NCI-H128 (cell line): ENCODE results near the gene FYB1.

Experiments
- DNase-seq: peaks from one replicate; lab custom pipeline; 2025; ENCODE audit not compliant: unreplicated experiment; lab: John Stamatoyannopoulos, UW

FYB1 gene

DNA sequence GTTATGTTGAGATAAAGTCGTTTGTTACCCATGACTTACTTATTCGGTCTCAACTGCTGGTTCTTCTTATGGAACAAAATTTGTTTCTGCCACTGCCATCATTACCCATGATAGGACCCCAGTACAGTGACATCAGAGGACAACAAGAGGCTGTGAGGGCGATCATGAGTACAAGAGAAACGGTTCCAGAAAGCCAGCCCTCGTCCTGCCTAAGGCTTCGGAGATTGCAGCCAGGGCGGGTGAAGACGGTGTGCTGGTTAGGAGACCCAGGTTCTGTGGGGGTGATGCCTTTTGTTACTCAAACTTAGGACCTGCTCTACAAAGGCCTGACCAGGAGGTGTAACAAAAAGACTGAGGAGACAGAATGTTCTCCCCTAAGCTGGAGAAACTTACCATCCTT lies 10.9 kb downstream of the FYB1 start:
- no peak for DNase-seq

GRCh38 chr5:39207345-39208045 lies 11.9 kb downstream of the FYB1 start:
- DNase-seq = no peak

- no peak for DNase-seq
Measured at GRCh38 chr5:39206630-39207321, 12.6 kb downstream of the FYB1 start.

DNA sequence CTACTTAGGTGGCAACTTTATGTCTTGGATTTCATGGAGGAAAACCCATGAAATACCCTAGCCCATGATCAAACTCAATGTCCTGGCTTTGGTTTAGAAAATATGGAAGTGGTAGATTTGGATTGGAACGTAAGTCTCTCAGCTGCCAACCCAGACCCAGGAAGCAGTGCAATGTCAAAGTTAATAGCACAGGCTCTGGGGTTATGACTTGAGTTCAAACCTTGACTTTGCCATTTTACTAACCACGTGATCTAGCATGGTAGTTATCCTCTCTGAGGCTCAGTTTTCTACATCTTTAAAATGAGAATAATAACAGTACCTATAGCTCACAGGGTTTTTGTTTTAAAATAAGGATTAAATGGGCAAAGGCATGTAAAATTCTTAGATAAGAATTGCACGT lies 13.8 kb downstream of the FYB1 start:
- DNase-seq = no peak

DNA sequence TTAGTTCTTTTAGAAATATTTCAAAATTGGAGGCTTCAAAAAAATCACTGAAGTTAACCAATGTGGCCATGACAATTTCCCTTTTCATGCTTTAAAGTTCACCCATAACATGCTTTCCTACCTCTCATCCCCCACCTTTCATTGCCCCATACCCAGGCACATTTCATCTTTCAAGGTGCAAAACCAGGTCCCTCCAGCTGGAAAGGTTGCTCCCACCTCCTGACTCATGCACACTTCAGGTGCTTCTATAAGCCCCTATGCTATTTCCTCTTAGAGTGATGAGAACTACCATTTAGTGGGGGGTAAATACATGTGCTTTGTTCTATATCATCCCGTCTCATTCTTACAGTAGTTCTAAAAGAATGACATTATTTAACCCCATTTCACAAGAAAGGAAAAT lies 15.4 kb downstream of the FYB1 start:
- no peak for DNase-seq

GRCh38 chr5:39203275-39203922 lies 16.0 kb downstream of the FYB1 start:
- no peak for DNase-seq

- DNase-seq = no peak
Measured at GRCh38 chr5:39202597-39203274, 16.6 kb downstream of the FYB1 start.

DNA sequence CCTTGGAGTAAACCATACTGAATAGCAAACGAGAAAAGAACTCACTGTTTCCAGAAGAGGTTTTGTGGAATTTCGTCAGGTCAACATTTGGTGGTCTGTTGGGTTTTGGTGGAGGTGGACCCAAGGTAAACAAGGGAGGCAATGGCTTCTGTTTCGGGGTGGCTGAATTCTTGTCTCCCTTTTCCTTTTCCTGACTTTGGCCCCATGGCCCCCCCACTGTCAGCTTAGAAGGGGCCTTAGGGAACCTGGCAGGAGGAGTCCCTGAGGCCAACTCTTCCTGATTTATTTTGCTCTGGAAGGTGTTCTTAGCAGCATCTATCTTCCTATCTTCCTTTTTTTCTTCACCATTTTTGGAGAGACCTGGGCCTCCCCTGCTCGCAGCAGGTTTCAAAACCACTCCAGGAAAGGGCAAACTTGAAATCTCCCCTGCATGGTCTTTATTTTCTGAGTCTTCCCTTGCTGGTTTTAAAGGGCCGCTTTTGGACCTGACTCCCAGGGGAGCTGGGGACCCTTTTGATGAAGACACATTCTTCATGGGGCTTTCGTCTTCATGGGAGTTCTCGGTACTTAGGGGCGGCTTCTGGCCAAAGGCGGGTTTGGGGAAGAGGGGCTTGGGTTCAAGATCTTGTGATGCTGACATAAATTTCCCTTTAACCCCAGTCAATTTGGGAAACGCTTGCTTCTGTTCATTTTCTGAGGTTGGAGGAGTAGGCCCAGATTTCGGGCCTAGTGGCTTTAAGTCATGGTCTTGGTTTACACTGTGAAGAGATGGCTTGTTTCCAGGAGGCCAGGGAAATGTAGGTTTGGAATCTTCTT lies 17.4 kb downstream of the FYB1 start:
- no peak for DNase-seq

DNA sequence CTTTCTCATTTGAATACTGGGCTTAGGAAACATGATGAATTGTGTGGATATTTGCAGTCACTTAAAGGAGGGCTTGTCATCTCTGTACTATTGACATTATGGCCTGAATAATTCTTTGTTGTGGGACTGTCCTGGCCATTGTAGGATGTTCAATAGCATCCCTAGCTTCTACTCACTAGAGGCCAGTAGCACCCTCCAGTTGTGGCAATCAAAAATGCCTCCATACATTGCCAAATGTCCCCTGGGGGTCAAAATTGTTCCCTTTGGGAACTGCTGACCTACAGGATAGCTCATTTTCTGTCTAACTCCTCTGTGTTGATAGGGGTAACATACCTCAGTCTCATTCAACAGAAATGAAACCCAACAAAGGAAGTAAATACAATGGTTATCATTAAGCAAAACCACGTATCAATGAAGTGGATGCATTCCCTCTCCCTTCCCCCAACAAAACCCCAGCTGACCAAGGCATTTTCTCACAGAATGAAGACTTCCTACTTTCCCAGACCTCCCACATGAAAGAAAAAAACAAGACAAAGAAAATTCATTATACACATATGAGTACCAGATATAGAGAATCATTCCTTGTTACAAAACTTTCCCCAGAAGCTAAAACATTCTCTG lies 18.1 kb downstream of the FYB1 start:
- DNase-seq = no peak

DNA sequence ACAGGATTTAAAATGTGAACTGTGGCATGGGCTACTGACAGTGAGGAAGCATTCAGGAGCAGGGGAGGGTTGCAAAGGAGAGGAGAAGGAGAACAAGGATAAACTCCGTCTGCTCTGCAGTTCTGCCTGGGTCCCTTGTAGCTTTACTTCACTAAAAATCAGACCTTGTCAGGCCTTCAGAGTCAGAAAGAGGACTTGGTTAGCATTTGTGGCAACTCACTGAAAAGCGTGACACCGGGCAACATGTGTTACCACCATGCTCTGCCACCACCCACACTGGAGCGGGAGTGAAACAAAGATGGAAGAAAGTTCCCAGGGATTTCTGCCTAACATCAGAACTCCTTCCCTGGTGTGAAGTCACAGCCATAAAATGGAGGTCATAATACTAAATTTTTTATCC lies 19.3 kb downstream of the FYB1 start:
- no peak for DNase-seq

- DNase-seq = no peak
Measured at GRCh38 chr5:39199335-39199734, 20.0 kb downstream of the FYB1 start.

DNA sequence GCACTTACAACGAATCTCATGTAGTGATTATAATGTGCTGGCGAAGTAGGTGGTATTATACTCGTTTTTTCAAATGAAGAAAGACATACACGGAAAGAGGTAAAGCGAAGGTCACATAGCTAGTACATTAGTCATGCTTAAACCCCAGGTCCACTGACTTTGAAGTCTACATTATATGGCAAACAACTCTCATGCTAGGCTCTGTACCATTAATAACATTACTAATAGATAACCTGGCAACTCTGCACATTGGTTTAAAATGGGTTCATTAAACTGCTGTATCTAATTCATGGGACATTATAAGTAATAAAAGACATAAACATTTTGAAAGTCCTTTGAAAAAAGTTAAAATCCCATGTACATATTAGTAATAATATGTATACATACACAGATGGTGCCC lies 21.2 kb downstream of the FYB1 start:
- no peak for DNase-seq

DNA sequence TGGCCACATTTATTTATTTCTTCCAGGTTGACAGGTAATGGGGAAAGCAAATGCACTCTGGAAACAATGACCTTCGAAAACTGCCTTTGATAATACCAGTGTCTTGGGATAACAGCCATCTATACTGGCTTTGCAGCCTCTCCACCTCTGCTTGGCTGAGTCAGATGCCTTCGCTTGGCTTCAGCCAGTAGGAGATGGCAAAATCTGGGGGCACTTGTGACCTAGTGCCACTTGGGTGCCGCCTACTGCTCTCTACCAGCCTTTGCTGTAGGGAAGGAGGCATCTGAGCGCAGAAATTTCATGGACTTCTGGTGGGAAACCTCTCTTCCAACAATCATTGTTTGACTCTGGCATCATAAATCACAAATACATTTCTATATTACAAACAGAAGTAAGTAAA lies 21.8 kb downstream of the FYB1 start:
- DNase-seq = no peak

- DNase-seq = no peak
Measured at GRCh38 chr5:39195198-39195826, 24.1 kb downstream of the FYB1 start.

DNA sequence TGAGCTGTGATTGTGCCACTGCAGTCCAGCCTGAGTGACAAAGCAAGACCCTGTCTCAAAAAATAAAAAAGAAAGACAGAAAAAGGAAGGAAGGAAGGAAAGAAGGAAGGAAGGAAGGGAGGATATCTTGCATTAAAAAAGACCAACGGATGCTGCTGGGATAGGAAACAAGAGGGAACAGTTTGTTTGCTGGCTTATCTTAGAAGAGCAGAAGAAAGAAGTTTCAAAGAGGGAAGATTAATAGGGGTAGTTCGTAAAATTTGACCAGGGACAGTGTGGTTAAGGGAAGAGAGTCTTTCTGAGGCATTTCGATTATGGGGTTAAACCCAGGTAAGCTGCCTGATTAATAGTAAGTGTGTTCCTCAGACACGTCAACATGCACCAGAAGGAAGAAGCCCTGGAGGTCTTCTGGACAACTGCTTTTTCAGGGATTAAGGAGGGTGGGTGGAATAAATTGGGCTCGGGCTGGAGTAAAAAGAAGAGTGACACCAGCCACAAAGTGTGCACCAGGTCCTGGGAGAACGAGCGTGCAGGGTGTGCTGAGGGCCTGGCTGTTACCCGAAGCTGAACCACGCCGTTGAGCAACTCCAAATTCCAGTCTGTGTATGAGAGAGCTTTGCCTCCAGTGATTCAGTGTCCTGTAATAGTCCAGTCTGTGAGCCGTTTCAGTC lies 24.8 kb downstream of the FYB1 start:
- DNase-seq = no peak

DNA sequence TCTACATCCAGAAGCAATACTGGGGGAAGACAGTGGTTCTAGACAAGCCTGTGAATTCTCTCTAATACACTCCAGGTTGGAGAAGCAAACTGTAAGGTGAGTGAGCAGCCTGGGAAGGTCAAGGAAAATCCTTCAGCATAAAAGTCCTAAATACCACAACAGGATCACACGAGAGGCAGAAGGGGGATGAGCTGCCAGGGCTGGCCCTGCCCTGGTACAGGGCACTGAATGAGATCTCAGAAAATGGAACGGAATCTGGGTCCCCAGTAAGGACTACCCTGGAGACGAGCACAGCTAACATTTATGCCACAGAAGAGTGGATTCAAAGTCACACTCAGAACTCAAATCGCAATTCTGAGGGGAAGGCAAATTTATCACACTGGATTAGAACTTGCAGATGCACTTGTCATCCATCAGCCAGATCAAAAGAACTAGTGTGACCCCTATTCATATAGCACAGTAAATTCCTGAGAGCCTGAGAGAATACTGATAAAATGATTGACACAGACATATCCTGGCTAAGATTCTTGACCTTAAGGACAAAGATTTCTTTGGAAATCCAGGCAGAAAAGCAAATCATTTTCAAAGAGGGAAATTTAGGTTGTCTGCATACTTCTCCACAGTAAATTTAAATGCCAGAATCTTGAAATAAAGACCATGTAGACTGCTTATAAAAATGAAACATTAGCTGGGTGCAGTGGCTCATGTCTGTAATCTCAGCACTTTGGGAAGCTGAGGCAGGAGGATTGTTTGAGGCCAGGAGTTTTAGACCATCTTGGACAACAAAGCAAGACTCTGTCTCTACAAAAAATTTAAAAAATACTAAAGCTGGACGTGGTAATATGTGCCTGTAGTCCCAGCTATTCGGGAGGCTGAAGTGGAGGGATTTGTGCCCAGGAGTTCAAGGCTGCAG lies 25.6 kb downstream of the FYB1 start:
- no peak for DNase-seq

- DNase-seq = no peak
Measured at GRCh38 chr5:39192450-39193160, 26.8 kb downstream of the FYB1 start.

DNA sequence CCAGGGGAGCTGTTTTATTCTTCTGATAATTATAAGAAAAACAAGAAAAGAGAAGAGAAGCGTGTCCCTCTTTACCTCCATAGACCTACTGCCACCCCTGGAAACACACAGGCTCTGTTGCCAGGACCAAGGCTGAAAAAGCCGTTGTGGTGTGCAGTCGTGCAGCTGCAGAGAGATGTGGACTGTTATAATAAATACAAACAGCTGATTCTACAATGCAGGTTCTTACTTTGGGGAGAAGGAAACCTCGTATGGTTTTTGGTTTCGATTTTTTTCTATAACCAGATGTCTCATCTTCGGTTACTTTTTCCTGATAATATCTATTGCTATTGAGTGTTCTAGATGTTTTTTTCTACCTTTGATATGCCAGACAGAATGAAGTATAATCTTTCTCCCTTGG lies 28.1 kb downstream of the FYB1 start:
- DNase-seq = no peak
